ENCODE results near the gene NR5A2.

Gene NR5A2

GRCh38 chr1:200075522-200075921 is 48.0 kb downstream of the NR5A2 start:
- no peak for DNase-seq

GRCh38 chr1:200075938-200076546 is 48.5 kb downstream of the NR5A2 start:
- DNase-seq = peak; percentile 44

- DNase-seq = no peak
These were observed 51.9 kb downstream of the NR5A2 start for GRCh38 chr1:200079232-200079940.

- no peak for DNase-seq
These were observed 53.9 kb downstream of the NR5A2 start for GRCh38 chr1:200081151-200081968.

GRCh38 chr1:200081969-200082245 is 54.4 kb downstream of the NR5A2 start:
- no peak for DNase-seq

GRCh38 chr1:200082329-200082728 is 54.8 kb downstream of the NR5A2 start:
- DNase-seq = no peak

- DNase-seq = no peak
These were observed 63.0 kb downstream of the NR5A2 start for GRCh38 chr1:200090252-200091159.

- no peak for DNase-seq
These were observed 67.6 kb downstream of the NR5A2 start for GRCh38 chr1:200095057-200095577.

GRCh38 chr1:200096774-200097173 is 69.3 kb downstream of the NR5A2 start:
- DNase-seq = no peak

- DNase-seq = no peak
These were observed 71.5 kb downstream of the NR5A2 start for GRCh38 chr1:200099040-200099439.

GRCh38 chr1:200103966-200104583 is 76.6 kb downstream of the NR5A2 start:
- no peak for DNase-seq

- DNase-seq = no peak
These were observed 79.5 kb downstream of the NR5A2 start for GRCh38 chr1:200107004-200107470.

GRCh38 chr1:200108659-200109058 is 81.1 kb downstream of the NR5A2 start:
- no peak for DNase-seq

GRCh38 chr1:200112290-200112689 is 84.8 kb downstream of the NR5A2 start:
- DNase-seq = no peak

GRCh38 chr1:200115532-200115931 is 88.0 kb downstream of the NR5A2 start:
- no peak for DNase-seq

GRCh38 chr1:200116324-200116723 is 88.8 kb downstream of the NR5A2 start:
- DNase-seq = no peak

GRCh38 chr1:200118779-200119505 is 91.4 kb downstream of the NR5A2 start:
- DNase-seq = no peak

GRCh38 chr1:200121421-200121820 is 93.9 kb downstream of the NR5A2 start:
- no peak for DNase-seq

GRCh38 chr1:200124309-200124708 is 96.8 kb downstream of the NR5A2 start:
- no peak for DNase-seq

- no peak for DNase-seq
These were observed 100.6 kb downstream of the NR5A2 start for GRCh38 chr1:200128081-200128480.
